ENCODE results near the gene ASCC1. TPM values are rescaled to one million over a fixed set of nuclear protein-coding genes. Genes with fewer than 3 reads are reported as not detected.

The ASCC1 gene
- total and polyA plus RNA-seq, 2 of the 4 experiments (the other 2 are of a cell fraction) = 15.9 to 21.0 TPM

- Histone ChIP-seq H3K18ac (ENCODE audit: low read depth, low read length) (no peak overlapping the region), H3K23ac (ENCODE audit: low read depth, low read length) (peak overlapping the region; percentile 41; the same call in 1 of the 2 replicates), H2BK15ac (ENCODE audit: low read depth, low read length) (no peak overlapping the region), H2BK5ac (ENCODE audit: low read depth, low read length, poor library complexity, severe bottlenecking) (no peak overlapping the region), H3K4ac (ENCODE audit: low read depth, low read length) (peak overlapping the region; percentile 32), H3K27ac (ENCODE audit: insufficient read depth, low read length) (no peak overlapping the region), H4K91ac (ENCODE audit: insufficient read depth, low read depth, low read length) (no peak overlapping the region), H3K9me1 (ENCODE audit: insufficient read depth, low read length) (peaks cover 3% of the 10 kb centered on the region), H3K27me3 (ENCODE audit: control insufficient read depth, insufficient read depth, low read length) (no peaks in the 10 kb centered on the region), H3K79me1 (ENCODE audit: low read depth in 1 of 2, low read length in 2 of 2) (peaks cover 0 to 2% of the 10 kb centered on the region in 2 experiments; a peak in 1 of 4 replicates), H4K20me1 (ENCODE audit: insufficient read depth, low read length) (no peaks in the 10 kb centered on the region), H4K5ac (ENCODE audit: low read depth, low read length) (no peak overlapping the region), H3K4me3 (ENCODE audit: insufficient read depth, low read depth, low read length) (no peak overlapping the region), H3K4me2 (ENCODE audit: low read depth, low read length) (no peak overlapping the region), H3K4me1 (ENCODE audit: control insufficient read depth, insufficient read depth, low read length) (peaks cover 9% of the 10 kb centered on the region), H2AK5ac (ENCODE audit: low read depth, low read length) (peak overlapping the region; percentile 20; the same call in 1 of the 2 replicates), H2BK20ac (ENCODE audit: low read depth, low read length) (no peak overlapping the region), H3K14ac (replicated peaks; ENCODE audit: low read depth, low read length) (0 out of 2 replicates have a peak overlapping the region, but pooled peaks have one; percentile 12), H3K36me3 (ENCODE audit: control insufficient read depth, insufficient read depth, low read length) (peaks cover 3% of the 10 kb centered on the region; the same call in 1 of the 2 replicates), H2AK9ac (replicated peaks; ENCODE audit: low read depth, low read length, poor library complexity) (no peak overlapping the region), H2AFZ (replicated peaks; ENCODE audit: low read length, poor library complexity) (no peak overlapping the region), H3K9ac (ENCODE audit: low read depth, low read length) (no peak overlapping the region), H3K9me3 (ENCODE audit: control insufficient read depth, insufficient read depth, low read length) (no peaks in the 10 kb centered on the region), H4K8ac (ENCODE audit: low read depth in 2 of 2, low read length in 2 of 2) (no peak overlapping the region; a peak in 1 of 4 replicates), H2BK120ac (ENCODE audit: low read depth, low read length) (no peak overlapping the region), H3K56ac (ENCODE audit: extremely low read depth, insufficient read depth, low read length) (no peak overlapping the region)
- no peak for DNase-seq
- POLR2A ChIA-PET (ENCODE audit: unreplicated experiment) = no interaction called here
- CTCF ChIA-PET = no interaction called here
- intact Hi-C loops (cut with micrococcal nuclease) = loop anchor here (5.0 kb wide), 1 partner anchor 67 kb away; no protein-coding TSS in a partner anchor
- no peak for ATAC-seq (ENCODE audit: low read depth)
- dilution Hi-C loops (cut with HindIII; ENCODE audit: low sequenced_read_pairs, unreplicated experiment) = no loop called here
- in situ Hi-C loops (cut with MboI; ENCODE audit: low sequenced_read_pairs) = no loop called here
- BruUV-seq (replicated peaks) = no TSS peak
- no peak for TF ChIP-seq RFX5 (IDR thresholded peaks at IDR 0.05; ENCODE audit: low read depth, low read length)
- TF ChIP-seq BHLHE40 (IDR thresholded peaks at IDR 0.05; ENCODE audit: low read depth, low read length) = no peak
- no peak for TF ChIP-seq MXI1 (IDR thresholded peaks at IDR 0.05; ENCODE audit: borderline replicate concordance, low read depth, low read length)
- no peak for TF ChIP-seq CEBPB (IDR thresholded peaks at IDR 0.05; ENCODE audit: low read depth, low read length)
- TF ChIP-seq MAFK (IDR thresholded peaks at IDR 0.05; ENCODE audit: low read depth, low read length) = no peak
- TF ChIP-seq POLR2A (IDR thresholded peaks at IDR 0.05; ENCODE audit: low read depth, low read length) = no peak
- no peak for TF ChIP-seq FOS (IDR thresholded peaks at IDR 0.05; ENCODE audit: low read depth, low read length)
- no peak for TF ChIP-seq SMC3 (IDR thresholded peaks at IDR 0.05; ENCODE audit: low read depth, low read length)
- TF ChIP-seq CTCF (conservative IDR thresholded peaks at IDR 0.05; ENCODE audit: low read depth, low read length) = no peak
- no peak for TF ChIP-seq USF2 (IDR thresholded peaks at IDR 0.05; ENCODE audit: low read depth, low read length)
- no peak for TF ChIP-seq ELK1 (IDR thresholded peaks at IDR 0.05; ENCODE audit: borderline replicate concordance, low read depth, low read length)
- no peak for TF ChIP-seq RAD21 (IDR thresholded peaks at IDR 0.05; ENCODE audit: low read length)
- TF ChIP-seq MAZ (IDR thresholded peaks at IDR 0.05; ENCODE audit: borderline replicate concordance, low read depth, low read length) = no peak
- no peak for TF ChIP-seq NFE2L2 (IDR thresholded peaks at IDR 0.05; ENCODE audit: low read depth, low read length)
- no peak for TF ChIP-seq RCOR1 (IDR thresholded peaks at IDR 0.05; ENCODE audit: insufficient replicate concordance, low read length)
- TF ChIP-seq CHD1 (IDR thresholded peaks at IDR 0.05; ENCODE audit: low read depth, low read length) = no peak
Measured at GRCh38 chr10:72174297-72174662, 41.8 kb downstream of the ASCC1 start.

All from IMR-90 (cell line).